Measurements from ENCODE around the gene MKS1.

- no peak for TF ChIP-seq POLR2A (IDR thresholded peaks at IDR 0.05; ENCODE audit: low read depth, low read length)
- TF ChIP-seq POLR2AphosphoS5 (IDR thresholded peaks at IDR 0.05; ENCODE audit: low read depth, low read length): no peak
- no peak for TF ChIP-seq SPI1 (IDR thresholded peaks at IDR 0.05; ENCODE audit: low read depth, low read length)
- TF ChIP-seq TAF1 (IDR thresholded peaks at IDR 0.05; ENCODE audit: low read depth, low read length): no peak
- TF ChIP-seq POU2F2 (IDR thresholded peaks at IDR 0.05; ENCODE audit: low read depth, low read length): no peak
- no peak for TF ChIP-seq PAX5 (IDR thresholded peaks at IDR 0.05; ENCODE audit: insufficient read depth, low read length, severe bottlenecking)
Observed at GRCh38 chr17:58208344-58208743, 10.7 kb downstream of the MKS1 start.

All from GM12891 (cell line).